ENCODE results near the gene CREB5.

GRCh38 chr7:28853150-28853549, 440.8 kb downstream of the CREB5 start:
- TF ChIP-seq POLR2AphosphoS5 (IDR thresholded peaks at IDR 0.05) (no peak), EZH2 (IDR thresholded peaks at IDR 0.05; ENCODE audit: borderline replicate concordance, insufficient read depth, low read length, poor library complexity, severe bottlenecking) (no peak), CTCF (IDR thresholded peaks at IDR 0.05; ENCODE audit: poor library complexity, severe bottlenecking) (no peak), MXI1 (conservative IDR thresholded peaks at IDR 0.05; ENCODE audit: poor library complexity, severe bottlenecking) (no peak), REST (IDR thresholded peaks at IDR 0.05; ENCODE audit: borderline replicate concordance) (no peak), EP300 (conservative IDR thresholded peaks at IDR 0.05; ENCODE audit: poor library complexity, severe bottlenecking) (no peak), TAF1 (IDR thresholded peaks at IDR 0.05; ENCODE audit: low read depth) (no peak), RAD21 (conservative IDR thresholded peaks at IDR 0.05) (no peak), SMC3 (conservative IDR thresholded peaks at IDR 0.05; ENCODE audit: poor library complexity) (no peak)
